ENCODE data around the gene PSD4.

PSD4 gene

DNA sequence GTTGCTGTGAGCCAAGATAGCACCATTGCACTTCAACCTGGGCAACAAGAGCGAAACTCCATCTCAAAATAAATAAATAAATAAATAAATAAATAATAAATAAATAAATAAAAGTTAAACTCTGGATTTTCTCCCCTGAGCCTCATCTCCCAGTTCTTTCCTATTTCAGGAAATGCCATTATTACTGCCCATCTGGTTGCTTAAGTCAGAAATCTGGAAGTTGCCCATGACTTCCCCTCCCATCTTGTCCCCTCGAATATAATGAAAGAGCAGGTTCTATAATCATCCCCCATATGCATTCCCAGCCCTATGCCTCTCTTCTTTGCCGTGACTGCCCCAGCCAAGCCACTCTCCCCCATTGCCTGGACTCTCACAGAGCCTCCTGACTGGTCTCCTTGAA, 4.2 kb upstream of the PSD4 start:
- DNase-seq, result no peak

DNA sequence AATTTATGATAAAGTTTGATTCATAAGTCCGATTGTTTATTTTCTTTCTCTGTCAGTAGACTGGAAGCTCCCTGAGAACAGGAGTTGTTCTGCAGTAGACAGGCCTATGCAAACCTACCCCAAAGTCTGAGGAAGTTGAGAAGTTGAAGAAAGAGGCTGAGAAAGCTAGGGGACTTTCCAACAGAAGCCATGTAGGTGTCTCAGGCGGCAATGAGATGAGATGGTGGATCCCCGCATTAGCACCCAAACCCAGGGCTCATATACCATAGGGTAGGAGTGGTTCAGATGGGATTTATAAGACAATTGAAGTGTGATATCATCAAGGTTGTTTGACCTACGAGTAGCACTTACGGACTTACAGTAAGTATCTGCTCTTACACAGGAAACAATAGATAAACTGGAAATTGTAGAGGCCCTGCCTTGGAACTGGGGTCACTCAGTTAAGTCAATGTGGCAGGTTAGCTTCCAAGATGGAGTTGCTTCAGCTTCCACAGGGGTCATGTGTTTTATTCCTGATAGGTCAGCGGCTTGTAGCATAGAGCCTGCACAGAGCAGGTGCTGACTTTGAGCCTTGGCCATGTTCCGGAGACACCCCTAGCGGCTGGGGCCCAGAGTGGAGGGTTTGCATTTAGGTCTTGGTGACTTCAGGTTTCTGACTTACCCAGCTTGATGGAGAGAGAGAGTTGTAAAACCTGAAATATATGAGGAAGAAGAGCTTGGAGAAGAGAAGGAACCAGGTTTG, 2.3 kb upstream of the PSD4 start:
- DNase-seq, result no peak

DNA sequence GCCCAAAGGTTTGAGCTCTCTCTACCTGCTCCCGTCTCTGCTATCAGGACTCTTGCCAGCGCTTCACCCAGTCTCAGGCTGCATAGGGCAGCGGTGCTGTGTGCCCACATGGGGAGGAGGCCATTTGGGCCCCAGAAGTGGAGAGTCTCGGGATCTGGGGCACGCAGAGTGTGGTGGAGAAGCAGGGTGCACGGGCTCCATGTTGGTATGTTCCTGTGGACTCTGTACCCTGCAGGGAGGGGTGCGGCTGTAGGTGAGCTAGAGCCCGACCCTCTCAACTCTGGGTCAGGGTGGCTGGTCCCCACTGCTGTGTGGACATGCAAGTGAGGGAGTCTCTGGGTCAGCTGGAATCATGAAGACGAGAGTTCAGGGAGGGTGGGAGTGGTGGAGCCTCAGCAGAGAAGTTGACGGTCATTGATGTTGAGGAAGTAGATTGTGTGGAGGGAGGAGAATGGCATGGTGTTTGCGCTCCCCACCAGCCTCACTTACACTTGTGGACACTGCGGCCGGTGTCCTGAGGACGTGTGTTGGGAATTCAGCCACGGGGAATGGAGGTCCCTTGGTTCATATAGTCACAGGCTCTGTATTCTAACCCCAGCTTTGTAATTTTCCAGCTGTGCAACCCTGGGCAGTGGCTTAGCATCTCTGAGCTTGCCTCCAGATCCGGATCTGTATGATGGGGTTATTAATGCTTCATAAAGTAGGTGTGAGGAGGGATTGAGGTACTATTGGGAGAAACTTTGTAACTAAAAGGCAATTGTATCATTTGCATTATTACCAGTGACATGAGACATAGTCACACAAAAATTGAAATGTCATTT, 840 bp upstream of the PSD4 start:
- no peak for DNase-seq

DNA sequence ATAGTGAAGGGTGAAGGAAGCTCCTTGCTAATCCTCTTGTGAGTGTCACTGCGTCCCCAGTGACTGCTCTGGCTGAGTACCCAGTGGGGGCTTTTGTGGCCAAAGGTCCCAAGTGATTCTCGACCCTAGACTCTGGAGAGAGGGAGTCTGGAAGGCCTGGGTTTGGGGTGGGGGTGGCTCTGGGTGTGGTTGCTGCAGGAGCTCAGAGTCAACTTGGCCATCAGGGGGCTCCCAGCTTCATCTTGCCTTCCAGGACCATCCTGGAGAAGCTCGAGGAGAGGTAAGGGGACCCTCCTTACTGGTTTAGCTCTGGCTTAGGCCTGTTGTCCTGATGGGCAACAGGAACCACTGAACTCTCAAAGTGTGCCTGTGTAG, 592 bp downstream of the PSD4 start:
- no peak for DNase-seq

DNA sequence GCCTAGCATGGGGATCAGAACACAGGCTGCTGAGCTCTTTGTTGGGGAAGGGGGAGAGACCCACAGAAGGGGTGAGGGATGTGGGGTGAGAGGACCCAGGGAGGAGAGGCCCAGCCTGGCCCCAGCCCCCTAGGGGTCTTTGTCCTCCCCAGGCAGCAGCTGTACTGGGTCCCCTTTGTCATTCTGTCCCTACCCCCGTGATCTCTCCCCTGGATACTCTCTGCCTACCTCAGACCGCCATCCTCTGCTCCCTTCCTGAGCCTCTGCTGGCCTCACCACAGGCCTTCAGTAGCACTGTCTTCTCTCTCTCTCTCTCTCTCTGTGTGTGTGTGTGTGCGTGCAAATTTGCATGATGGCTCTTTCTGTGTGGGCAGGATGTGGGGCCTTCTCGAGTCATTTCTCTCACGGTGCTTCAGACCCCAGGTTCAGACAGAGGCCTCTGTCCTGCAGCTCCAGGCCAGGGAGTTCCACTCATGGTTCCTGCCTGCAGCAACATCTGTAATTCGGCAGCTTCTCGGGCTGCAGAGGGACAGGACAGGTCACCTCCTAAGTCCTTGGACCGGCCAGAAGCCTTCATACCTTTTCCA, 1.4 kb downstream of the PSD4 start:
- DNase-seq, result no peak

DNA sequence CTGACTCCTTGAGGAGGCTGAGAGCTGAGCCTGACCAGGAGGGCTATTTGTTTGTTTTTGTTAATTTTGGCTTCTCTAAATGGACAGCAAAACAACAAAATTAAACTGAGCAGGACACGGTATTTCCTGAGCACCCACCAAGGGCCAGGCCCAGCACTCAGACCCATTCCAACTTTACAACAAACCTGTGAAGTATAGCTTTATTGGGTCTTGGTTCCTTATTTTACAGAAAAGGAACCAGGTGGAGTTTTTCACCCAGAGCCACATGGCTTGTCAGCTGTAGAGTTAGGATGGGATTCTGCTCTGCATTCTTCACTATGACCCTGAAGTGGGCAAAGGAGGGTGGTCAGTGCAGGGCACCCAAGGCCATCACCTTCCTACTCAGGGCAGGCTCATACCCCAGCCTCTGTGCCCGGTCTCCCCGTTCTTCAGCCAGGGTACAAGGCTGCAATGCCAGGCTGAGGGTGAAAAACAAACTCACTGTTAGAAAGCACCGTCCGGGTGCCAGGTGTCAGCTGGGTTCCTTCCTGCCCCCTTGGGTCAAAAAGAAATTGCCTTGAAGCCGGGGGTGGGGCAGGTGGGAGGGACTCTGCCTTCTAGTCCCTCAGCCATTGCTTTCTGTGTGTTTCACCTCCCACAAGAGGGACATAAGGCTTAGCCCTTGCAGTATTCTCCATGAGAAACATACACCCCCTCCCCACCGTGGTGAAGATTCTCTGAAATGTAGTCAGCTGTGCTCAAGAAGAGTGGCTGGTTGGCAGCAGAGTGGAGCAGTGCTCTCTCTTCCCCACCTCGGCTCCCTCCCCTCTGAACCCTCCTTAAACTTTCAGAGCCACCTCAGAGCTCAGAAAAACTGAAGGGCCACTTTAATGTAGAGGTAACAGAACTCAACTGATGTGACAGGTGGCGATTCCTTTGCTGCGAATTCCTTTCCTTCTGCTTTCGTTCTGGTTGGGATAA, 2.2 kb downstream of the PSD4 start:
- no peak for DNase-seq

DNA sequence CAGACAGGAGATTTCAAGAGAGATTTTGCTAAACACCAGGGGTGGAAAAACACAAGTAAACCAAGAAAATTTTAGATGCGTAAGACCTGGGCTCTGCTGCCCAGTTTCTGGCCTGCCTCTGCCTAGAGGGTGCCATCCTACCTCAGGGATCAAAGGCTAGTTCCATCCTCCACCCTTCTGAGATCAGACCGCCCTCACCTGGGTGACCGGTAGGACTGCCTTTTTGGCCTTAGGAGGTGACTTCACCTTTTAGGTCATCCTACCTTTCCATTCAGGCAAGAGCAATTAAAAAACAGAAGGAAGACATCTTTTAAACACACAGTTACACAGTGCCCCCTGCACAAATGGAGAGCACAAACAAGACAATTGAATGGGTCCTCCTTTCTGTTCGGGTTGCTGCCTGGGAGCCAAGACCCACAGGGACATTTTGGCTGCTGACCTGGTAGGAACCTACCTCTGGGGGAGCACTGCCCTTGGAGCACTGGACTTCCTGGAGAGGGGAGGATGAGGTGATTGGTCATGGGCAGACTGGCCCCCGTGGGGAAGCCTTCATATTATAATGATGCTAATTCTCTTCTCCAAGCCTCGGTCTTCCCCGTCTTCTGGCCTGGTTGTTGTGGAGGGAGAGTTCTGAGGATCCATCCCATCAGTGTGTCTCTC, 3.1 kb downstream of the PSD4 start:
- DNase-seq, result no peak

DNA sequence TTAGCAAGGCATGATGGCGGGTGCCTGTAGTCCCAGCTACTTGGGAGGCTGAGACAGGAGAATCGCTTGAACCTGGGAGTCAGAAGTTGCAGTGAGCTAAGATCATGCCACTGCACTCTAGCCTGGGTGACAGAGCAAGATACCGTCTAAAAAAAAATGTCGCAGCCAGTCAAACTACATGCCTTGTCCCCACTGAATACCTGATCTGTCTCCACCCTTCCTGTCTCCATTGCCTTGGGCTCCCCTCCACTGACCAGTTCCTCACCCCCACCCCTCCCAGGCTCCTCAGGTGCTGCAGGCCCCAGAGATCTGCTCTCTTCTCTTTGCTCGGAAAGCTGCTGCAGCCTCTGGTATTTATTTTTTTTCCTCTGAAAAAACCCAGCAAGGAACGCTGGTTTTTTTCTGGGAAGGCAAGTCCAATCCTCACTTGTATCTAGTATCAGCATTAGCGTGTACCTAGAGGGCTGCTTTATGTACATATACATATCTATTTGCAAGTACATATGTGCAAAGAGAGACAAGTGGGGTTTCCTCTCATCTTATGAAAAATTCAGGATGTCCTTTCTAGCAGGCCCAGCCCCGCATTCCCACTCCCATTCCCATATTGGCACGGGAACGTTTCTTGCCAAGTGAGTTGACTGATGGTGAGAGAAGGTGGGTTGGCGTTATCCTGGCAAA, 4.4 kb downstream of the PSD4 start:
- no peak for DNase-seq

DNA sequence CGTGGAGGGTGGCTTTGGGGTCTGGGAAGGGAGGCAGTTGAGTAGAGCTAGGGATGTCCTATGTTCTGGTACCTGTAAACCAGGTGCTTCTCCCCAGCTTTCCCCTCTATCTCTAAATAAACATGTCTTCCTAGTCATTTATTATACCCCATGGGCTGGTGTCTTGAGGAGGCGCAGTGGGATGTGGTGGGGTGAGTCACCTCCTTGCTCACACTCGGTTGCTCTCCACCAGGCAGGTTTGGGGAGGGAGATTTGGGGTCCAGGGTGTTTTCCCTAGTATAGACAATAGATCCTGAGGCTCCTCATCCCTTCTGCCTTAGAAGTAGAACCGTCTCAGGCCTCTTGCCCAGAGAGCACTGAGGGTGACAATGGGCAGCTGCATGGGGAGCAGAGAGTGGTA, 5.1 kb downstream of the PSD4 start:
- no peak for DNase-seq

DNA sequence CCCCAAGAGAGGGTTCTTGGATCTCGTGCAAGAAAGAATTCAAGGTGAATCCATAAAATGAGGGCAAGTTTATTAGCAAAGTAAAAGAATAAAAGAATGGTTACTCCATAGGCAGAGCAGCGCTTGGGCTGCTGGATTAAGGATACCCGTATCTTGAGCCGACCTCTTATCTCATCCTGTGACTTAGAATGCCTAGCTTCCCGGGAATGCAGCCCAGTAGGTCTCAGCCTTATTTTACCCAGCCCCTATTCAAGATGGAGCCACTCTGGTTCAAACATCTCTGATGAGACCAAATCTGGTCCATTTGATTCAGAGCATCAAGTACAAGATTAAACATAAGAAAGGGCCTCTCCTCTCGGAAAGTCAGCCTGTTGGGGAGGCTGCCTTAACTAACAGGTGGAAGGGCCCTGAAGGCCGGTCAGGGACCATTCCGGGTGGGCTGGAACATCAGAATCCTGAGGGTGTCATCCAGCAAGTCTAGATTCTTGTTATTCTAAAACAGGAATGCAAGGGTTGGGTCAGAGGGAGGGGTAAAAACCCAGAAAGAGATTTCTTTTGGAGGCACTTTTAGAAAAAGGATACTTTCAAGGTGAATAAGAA, 5.8 kb downstream of the PSD4 start:
- DNase-seq, result no peak

DNA sequence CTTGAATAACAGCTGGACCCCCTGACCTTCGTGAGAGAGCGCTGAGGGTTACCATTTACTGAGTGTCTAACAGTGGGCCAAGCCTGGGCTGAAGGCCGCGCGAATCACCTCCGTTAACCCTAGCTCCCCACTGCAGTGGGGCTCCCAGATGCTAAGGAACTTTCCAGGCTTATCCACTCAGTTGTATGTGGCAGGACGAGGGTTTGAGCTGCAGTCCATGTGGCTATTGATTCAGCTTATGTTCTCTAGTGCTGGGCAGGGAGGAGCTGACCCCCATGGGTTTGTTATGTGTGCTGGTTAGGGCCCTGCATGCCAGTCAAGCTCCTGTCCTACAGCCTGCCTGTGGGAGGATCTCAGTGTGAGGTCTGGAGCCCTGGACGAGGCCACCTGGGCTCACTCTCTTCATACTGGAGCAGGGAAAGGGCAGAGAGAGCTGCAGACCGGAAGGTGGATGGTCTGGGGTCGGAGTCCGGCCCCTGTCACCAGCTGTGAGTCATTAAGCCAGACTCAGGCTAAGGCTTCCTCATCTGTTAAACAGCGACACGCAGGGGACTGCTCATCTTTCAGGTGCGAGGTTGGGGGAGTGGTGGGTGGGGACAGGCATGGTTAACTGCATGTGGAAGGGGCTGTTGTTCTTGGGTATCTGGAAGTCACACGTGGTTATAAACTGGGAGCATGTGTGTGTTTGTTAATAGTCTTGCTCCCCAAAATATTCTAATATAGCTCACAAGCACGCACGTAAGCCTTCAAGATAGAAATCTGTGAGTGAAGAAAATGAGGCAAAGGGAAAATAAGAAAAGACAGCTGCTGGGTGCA, 6.6 kb downstream of the PSD4 start:
- DNase-seq, result no peak

DNA sequence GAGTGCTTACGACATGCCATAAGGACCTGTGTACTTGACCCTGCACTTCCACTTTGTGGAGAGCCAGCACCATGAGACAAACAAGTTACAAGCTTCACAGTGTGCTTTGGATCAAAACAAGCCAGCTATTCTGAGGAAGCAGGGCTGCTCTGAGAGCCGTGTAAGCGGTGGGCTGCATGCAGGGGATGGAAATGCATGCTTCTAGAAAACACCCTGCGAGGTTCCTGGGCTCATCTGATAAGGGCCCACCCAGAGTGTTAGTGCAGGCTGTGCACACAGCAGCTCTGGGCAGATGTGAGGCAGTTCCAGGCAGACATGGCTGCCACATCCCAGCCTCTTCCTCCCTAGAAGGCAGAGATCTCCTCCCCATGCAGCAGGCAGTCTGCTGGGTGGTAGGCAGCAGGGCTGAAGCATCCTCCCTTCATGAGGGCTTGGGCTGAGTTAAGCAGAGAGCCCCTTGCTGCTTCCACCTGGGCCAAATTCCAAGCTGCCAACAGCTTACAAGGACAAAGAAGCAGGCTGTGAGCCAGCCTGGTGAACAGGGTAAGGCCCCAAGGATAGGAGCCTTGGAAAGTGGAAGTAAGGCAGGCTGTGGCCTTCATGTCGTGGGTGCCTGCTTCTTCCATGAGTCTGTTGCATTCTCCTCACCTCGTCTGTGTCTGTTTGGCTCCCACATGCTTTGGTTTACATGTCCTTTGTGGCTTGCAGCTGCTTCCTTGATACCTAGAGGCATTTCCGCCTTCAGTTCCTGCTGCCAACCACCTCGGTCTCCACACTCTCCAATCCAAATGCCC, 7.7 kb downstream of the PSD4 start:
- no peak for DNase-seq

DNA sequence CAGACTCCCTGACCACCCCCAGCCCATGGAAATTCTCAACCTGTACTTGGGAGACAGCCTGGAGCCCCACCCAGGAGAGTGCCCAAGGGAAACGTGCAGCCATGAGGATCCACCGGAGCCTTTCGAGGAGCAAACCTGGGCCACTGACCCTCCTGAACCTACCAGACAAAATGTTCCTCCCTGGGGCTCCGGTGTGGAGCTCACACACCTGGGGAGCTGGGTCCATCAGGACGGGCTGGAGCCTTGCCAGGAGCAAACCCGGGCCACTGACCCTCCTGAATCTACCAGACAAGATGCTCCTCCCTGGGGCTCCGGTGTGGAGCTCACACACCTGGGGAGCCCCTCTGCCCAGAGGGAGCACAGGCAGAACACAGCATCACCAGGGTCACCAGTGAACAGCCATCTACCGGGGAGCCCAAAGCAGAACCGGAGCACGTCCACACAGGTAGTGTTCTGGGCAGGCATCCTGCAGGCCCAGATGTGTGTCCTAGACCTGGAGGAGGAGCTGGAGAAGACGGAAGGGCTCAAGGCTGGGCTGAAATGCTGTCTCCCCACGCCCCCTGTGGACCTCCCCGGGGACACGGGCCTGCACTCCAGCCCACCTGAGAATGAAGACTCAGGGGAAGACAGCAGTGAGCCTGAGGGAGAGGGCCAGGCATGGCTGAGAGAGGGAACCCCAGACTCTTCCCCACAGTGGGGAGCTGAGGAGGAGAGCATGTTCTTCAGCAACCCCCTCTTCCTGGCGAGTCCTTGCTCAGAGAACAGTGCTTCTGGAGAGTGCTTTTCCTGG, 8.9 kb downstream of the PSD4 start:
- no peak for DNase-seq

DNA sequence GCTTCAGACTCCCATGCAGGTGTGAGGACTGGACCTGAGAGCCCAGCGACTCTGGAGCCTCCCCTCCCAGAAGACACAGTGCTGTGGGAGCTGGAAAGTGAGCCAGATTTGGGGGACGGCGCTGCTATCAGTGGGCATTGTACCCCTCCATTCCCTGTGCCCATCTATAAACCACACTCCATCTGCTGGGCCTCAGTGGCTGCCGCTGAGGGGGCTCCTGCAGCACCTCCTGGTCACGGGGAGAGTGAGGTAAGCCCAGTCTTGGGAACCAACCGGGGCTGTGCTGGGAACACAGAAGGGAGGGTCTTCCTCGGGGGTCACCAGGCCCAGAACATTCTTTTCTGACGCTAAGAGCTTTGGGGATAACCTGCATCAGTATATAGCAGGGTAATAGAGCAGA, 9.5 kb downstream of the PSD4 start:
- DNase-seq, result no peak

DNA sequence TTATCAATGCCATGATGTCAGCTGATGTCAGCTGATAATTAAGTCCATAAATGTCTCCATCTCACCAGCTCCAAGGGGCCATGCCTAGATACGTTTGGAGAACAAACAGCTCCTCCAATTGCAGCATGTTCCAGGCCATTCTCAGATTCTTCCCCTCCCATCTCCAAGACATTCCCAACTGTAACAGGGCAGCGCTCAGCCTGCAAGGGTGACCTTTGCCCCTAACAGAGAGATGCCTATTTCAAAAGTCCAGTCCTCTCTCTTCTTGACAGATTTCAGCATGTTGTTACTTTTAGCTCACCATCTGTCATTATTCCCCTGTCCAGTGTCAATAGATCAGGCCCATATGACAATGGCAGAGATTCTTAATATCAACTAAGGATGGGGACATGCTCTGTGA, 9.9 kb downstream of the PSD4 start:
- DNase-seq, result no peak

DNA sequence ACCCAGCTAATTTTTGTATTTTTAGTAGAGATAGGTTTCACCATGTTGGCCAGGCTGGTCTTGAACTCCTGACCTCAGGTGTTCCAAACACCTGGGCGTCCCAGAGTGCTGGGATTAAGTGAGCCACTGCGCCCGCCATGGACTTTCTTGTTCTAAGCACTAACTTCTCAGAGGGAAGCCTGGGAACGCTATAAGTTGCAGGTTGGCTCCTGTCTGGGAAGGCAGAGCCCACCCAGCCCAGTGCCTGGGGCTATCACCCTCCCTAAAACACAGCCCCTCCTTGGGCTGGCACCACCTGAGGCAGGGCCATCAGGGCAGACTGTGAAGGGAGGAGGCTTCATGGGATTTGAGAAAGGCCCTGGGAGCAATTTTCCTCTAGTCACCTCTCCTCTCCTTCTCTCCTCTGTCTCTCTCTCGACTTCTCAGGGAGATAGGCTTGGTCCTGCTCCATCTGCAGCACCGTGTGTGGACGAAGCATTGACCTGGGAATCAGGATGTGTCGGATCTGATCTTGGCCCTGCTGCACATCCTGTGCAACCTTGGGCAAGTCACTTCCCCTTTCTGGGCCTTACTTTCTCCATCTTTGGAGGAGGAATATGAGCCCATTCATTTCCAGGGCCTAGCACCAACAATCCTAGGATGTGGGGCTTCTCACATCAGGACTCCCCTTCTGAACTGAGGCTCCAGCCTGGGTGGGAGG, 10.9 kb downstream of the PSD4 start:
- DNase-seq, result no peak

DNA sequence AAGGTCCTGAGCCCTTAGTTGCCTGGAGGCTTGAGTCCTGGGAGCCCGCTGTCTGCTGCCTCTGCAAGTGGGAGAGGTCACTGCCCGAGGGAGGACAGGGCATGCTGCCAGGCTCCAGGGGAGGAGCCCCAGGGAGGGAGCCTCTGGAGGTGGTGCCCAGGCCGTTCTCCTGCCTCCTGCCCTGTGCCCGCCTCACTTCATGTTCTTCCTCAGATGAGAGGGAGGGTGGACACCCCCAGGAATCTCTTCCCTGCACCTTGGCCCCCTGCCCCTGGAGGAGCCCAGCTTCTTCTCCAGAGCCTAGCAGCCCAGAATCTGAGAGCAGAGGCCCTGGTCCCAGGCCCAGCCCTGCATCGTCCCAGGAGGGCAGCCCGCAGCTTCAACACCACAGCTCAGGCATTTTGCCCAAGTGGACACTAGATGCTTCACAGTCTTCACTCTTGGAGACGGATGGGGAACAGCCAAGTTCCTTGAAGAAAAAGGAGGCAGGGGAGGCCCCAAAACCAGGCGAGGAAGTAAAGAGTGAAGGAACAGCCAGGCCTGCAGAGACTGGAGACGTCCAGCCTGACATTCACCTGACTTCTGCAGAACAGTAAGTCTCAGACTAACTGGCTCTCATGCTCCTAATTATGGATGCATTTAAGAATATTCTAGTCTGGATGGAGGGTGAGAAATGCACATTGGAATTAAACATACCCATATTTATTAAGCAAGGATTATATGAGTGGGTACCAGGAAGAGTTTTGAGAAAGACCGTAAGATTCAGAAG, 12.1 kb downstream of the PSD4 start:
- no peak for DNase-seq
